OCI-LY7 (cell line): ENCODE results near the gene COBL.

Experiments used
- EZH2phosphoT487 ChIP-seq: fragments of 200-600 bp; sonication (generic); IDR thresholded peaks from 2 replicates; pipeline ENCODE4 v1.6.1; 2018; ENCODE audit warnings: low read depth, borderline replicate concordance, mild to moderate bottlenecking, mixed run types, antibody characterized with exemption, low read length, moderate library complexity, mixed read lengths
- TF ChIP-seq, protein P1 (sequence below): fragments of 200-600 bp; sonication (generic); conservative IDR thresholded peaks from 2 replicates; pipeline ENCODE4 v1.5.1; 2014; ENCODE audit warnings: mild to moderate bottlenecking, antibody characterized with exemption, low read length, moderate library complexity, mixed read lengths

DNA sequence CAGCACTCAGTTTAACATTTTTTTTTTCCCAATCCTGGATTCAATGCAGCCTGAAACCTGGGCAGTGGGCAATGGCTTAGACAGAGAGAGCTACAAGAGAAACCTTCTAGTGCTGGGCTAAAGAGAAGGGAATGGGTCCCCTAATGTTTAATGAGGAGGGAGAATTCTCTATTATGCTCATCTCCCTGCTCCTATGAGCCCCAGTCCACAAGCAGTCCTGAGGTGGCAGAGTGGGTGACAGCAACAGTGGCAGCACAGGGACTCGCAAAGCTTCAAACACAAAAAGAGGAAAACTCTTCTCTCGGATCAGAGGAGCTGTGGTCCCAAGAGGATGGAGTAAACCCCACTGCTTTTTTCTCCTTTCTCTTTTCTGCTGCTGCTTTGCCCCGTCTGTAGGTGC lies 36.5 kb downstream of the COBL start:
- TF ChIP-seq, protein P1, sequence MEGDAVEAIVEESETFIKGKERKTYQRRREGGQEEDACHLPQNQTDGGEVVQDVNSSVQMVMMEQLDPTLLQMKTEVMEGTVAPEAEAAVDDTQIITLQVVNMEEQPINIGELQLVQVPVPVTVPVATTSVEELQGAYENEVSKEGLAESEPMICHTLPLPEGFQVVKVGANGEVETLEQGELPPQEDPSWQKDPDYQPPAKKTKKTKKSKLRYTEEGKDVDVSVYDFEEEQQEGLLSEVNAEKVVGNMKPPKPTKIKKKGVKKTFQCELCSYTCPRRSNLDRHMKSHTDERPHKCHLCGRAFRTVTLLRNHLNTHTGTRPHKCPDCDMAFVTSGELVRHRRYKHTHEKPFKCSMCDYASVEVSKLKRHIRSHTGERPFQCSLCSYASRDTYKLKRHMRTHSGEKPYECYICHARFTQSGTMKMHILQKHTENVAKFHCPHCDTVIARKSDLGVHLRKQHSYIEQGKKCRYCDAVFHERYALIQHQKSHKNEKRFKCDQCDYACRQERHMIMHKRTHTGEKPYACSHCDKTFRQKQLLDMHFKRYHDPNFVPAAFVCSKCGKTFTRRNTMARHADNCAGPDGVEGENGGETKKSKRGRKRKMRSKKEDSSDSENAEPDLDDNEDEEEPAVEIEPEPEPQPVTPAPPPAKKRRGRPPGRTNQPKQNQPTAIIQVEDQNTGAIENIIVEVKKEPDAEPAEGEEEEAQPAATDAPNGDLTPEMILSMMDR: no peak
- TF ChIP-seq EZH2phosphoT487: no peak
